Adrenal gland (tissue), 5 donors: ENCODE results near the gene AKNAD1.

Experiments
- CTCF ChIP-seq, 6 experiments: fragments of 450-650 bp in 4 of 6; fragments of 200-600 bp in 2 of 6; sonication (generic) in 1 of 6; IDR thresholded peaks; 1 replicate in 5 of 6; 2 replicates in 1 of 6; pipeline versions ENCODE4 v1.5.1 to v1.8.0; 2016 to 2021; ENCODE audit warnings: antibody characterized with exemption in 6 of 6, mild to moderate bottlenecking in 2 of 6, moderate library complexity in 1 of 6
- POLR2A ChIP-seq, 2 donors: fragments of 450-650 bp; IDR thresholded peaks; one replicate each; pipeline ENCODE4 v1.6.1; 2017; ENCODE audit warnings: antibody characterized with exemption in 2 of 2, mild to moderate bottlenecking in 2 of 2, moderate library complexity in 1 of 2
- donor health status: DM: no; HTN: no; CAD: no.

- no peak for TF ChIP-seq POLR2A (IDR thresholded peaks at IDR 0.05)
- no peak for TF ChIP-seq CTCF (IDR thresholded peaks at IDR 0.05)
Observed at GRCh38 chr1:108841703-108842102, 15.2 kb downstream of the AKNAD1 start.
